ENCODE data around the gene RXFP2. TPM values are rescaled to one million over a fixed set of nuclear protein-coding genes. Genes with fewer than 3 reads are reported as not detected.

The RXFP2 gene
- total RNA-seq, 1 donor from 2014 or later = not detected

DNA sequence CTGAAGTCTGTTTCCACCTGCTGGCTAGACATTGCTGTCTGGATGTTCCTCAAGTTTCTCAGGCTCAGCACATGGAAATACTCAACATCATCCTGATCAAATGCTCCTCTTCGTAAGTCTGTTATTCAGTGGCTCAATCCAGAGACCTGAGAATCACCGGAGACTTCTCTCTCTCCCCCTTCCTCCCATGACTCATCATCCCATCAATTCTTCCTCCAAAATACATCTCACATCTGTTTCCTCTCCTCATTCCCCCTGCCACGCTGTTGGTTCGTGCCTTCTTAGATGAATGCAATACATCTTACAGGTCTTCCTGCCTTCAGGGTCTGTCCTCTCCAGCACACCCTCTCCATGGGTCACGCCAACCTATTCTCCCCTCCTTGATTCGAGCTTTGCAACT lies 7.4 kb upstream of the RXFP2 start:
- TF ChIP-seq EZH2 (IDR thresholded peaks at IDR 0.05) (no peak), EZH2phosphoT487 (IDR thresholded peaks at IDR 0.05) (no peak)
- TF ChIP-seq, protein P1, sequence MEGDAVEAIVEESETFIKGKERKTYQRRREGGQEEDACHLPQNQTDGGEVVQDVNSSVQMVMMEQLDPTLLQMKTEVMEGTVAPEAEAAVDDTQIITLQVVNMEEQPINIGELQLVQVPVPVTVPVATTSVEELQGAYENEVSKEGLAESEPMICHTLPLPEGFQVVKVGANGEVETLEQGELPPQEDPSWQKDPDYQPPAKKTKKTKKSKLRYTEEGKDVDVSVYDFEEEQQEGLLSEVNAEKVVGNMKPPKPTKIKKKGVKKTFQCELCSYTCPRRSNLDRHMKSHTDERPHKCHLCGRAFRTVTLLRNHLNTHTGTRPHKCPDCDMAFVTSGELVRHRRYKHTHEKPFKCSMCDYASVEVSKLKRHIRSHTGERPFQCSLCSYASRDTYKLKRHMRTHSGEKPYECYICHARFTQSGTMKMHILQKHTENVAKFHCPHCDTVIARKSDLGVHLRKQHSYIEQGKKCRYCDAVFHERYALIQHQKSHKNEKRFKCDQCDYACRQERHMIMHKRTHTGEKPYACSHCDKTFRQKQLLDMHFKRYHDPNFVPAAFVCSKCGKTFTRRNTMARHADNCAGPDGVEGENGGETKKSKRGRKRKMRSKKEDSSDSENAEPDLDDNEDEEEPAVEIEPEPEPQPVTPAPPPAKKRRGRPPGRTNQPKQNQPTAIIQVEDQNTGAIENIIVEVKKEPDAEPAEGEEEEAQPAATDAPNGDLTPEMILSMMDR (IDR thresholded peaks at IDR 0.05) = no peak
- Histone ChIP-seq H3K27me3 (no peaks in the 10 kb centered on the region), H3K79me2 (ENCODE audit: low read depth) (no peaks in the 10 kb centered on the region), H3K4me2 (no peak overlapping the region), H4K20me1 (ENCODE audit: low read depth) (no peaks in the 10 kb centered on the region), H3K4me1 (no peaks in the 10 kb centered on the region), H2AFZ (replicated peaks) (no peak overlapping the region), H3F3A (ENCODE audit: low read depth) (no peaks in the 10 kb centered on the region), H3K9me3 (ENCODE audit: low read depth) (no peaks in the 10 kb centered on the region), H3K4me3 (no peak overlapping the region), H3K36me3 (no peaks in the 10 kb centered on the region), H3K9ac (no peak overlapping the region), H3K27ac (no peak overlapping the region)
- no peak for DNase-seq (ENCODE audit: low spot score)
- H3K36me3 Mint-ChIP-seq = no peaks in the 10 kb centered on the region
- no peak overlapping the region for H3K4me3 Mint-ChIP-seq
- no peaks in the 10 kb centered on the region for H3K4me1 Mint-ChIP-seq
- no peak overlapping the region for H3K27ac Mint-ChIP-seq
- no peaks in the 10 kb centered on the region for H3K9me3 Mint-ChIP-seq
- H3K27me3 Mint-ChIP-seq (ENCODE audit: insufficient read depth, low read depth) = no peaks in the 10 kb centered on the region

DNA sequence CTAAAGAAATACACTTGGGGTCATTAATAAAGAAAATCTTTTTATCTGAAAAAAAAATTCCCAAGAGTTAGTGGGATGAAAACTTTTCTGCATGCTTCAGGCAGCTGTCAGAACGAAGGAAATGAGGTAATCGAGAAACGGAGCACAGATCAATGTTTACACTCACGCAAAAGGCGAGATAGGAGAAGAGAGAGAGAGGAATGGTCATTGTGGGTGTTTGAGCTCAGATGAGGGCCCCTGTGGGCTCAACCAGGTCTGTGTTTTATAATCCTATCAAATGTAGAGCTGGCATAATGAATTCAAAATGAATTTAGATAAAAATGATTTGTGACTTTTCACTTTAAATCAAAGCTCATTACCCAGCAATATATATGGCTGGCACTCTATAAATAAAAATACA lies 6.3 kb upstream of the RXFP2 start:
- Histone ChIP-seq H2AFZ (replicated peaks) (peak overlapping the region; percentile 5), H3K9me3 (ENCODE audit: low read depth) (no peaks in the 10 kb centered on the region), H3K79me2 (ENCODE audit: low read depth) (no peaks in the 10 kb centered on the region), H3K9ac (no peak overlapping the region), H3K4me3 (no peak overlapping the region), H4K20me1 (ENCODE audit: low read depth) (no peaks in the 10 kb centered on the region), H3K4me1 (no peaks in the 10 kb centered on the region), H3K36me3 (no peaks in the 10 kb centered on the region), H3K4me2 (no peak overlapping the region), H3F3A (ENCODE audit: low read depth) (no peaks in the 10 kb centered on the region), H3K27me3 (no peaks in the 10 kb centered on the region), H3K27ac (no peak overlapping the region)
- no peaks in the 10 kb centered on the region for H3K4me1 Mint-ChIP-seq
- H3K36me3 Mint-ChIP-seq = no peaks in the 10 kb centered on the region
- no peak overlapping the region for H3K27ac Mint-ChIP-seq
- no peak for DNase-seq (ENCODE audit: low spot score)
- H3K9me3 Mint-ChIP-seq = no peaks in the 10 kb centered on the region
- TF ChIP-seq, protein P1 (IDR thresholded peaks at IDR 0.05) = no peak
- no peak for TF ChIP-seq EZH2phosphoT487 (IDR thresholded peaks at IDR 0.05)
- no peak for TF ChIP-seq EZH2 (IDR thresholded peaks at IDR 0.05)
- no peaks in the 10 kb centered on the region for H3K27me3 Mint-ChIP-seq (ENCODE audit: insufficient read depth, low read depth)
- H3K4me3 Mint-ChIP-seq = no peak overlapping the region

DNA sequence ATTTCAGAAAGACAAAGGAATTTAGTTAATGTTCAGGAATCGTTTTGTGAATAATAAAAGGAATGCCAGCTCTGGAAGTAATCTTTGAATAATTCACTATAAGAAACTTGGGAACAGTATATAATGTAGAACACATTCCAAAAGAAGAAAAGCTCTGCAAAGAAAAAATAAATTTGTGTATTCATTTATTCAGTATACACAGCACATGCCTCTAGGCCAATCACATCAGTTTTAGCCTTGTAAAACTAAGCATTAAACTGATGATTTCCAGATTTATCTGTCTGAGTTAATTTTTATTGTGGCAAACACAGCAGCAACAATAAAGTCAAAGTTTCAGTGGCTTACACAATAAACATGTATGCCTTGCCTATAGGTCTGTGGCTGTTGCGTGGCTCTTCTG lies 5.7 kb upstream of the RXFP2 start:
- Histone ChIP-seq H3K9me3 (ENCODE audit: low read depth) (no peaks in the 10 kb centered on the region), H3F3A (ENCODE audit: low read depth) (no peaks in the 10 kb centered on the region), H3K9ac (no peak overlapping the region), H3K4me1 (no peaks in the 10 kb centered on the region), H3K4me2 (no peak overlapping the region), H3K27ac (no peak overlapping the region), H3K27me3 (no peaks in the 10 kb centered on the region), H2AFZ (replicated peaks) (no peak overlapping the region), H3K4me3 (no peak overlapping the region), H3K36me3 (no peaks in the 10 kb centered on the region), H4K20me1 (ENCODE audit: low read depth) (no peaks in the 10 kb centered on the region), H3K79me2 (ENCODE audit: low read depth) (no peaks in the 10 kb centered on the region)
- Mint-ChIP-seq H3K27ac (no peak overlapping the region), H3K36me3 (no peaks in the 10 kb centered on the region), H3K9me3 (no peaks in the 10 kb centered on the region), H3K4me3 (no peak overlapping the region), H3K27me3 (ENCODE audit: insufficient read depth, low read depth) (no peaks in the 10 kb centered on the region), H3K4me1 (no peaks in the 10 kb centered on the region)
- no peak for DNase-seq (ENCODE audit: low spot score)
- no peak for TF ChIP-seq EZH2phosphoT487 (IDR thresholded peaks at IDR 0.05)
- no peak for TF ChIP-seq EZH2 (IDR thresholded peaks at IDR 0.05)
- TF ChIP-seq, protein P1 (IDR thresholded peaks at IDR 0.05) = no peak
